MM.1S (cell line): ENCODE data around the gene EVA1A.

Source experiments
- DNase-seq: peaks from one replicate; pipeline ENCODE4 v3.0.0-alpha.2; 2015
- H2AFZ ChIP-seq: fragments of 300-600 bp; sonication (generic); 2 replicates; pipeline ENCODE4 v1.6.0; 2016; ENCODE audit warnings: antibody characterized with exemption, low read length
- H3F3A ChIP-seq: fragments of 300-600 bp; sonication (generic); 2 replicates; pipeline ENCODE4 v1.6.1; 2016; ENCODE audit warnings: mild to moderate bottlenecking, antibody characterized with exemption, low read length, moderate library complexity, mixed read lengths; ENCODE audit not compliant: insufficient read depth
- H3K27ac ChIP-seq: fragments of 300-600 bp; sonication (generic); 2 replicates; pipeline ENCODE4 v1.5.1; 2016; ENCODE audit warnings: mild to moderate bottlenecking, low read length
- H3K27me3 ChIP-seq: fragments of 300-600 bp; sonication (generic); replicated peaks from 2 replicates; pipeline ENCODE4 v1.6.0; 2016; ENCODE audit warnings: low read length; ENCODE audit not compliant: insufficient read depth
- H3K36me3 ChIP-seq: fragments of 300-600 bp; sonication (generic); replicated peaks from 2 replicates; pipeline ENCODE4 v1.6.1; 2016; ENCODE audit warnings: mild to moderate bottlenecking, low read length, mixed read lengths; ENCODE audit not compliant: insufficient read depth
- H3K4me1 ChIP-seq: fragments of 300-600 bp; sonication (generic); 2 replicates; pipeline ENCODE4 v1.6.1; 2016; ENCODE audit warnings: low read length, mixed read lengths
- H3K4me2 ChIP-seq: fragments of 300-600 bp; sonication (generic); 2 replicates; pipeline ENCODE4 v1.6.0; 2016; ENCODE audit warnings: low read depth, low read length
- H3K4me3 ChIP-seq: fragments of 300-600 bp; sonication (generic); 2 replicates; pipeline ENCODE4 v1.5.1; 2016; ENCODE audit warnings: low read length, mixed read lengths
- H3K79me2 ChIP-seq: fragments of 300-600 bp; sonication (generic); 2 replicates; pipeline ENCODE4 v1.6.1; 2016; ENCODE audit warnings: mixed run types, low read length, mixed read lengths
- H3K9ac ChIP-seq: fragments of 300-600 bp; sonication (generic); 2 replicates; pipeline ENCODE4 v1.6.1; 2016; ENCODE audit warnings: low read length, mixed read lengths
- H3K9me2 ChIP-seq: fragments of 300-600 bp; sonication (generic); replicated peaks from 2 replicates; pipeline ENCODE4 v1.6.1; 2016; ENCODE audit warnings: mild to moderate bottlenecking, low read length, mixed read lengths; ENCODE audit not compliant: insufficient read depth
- H3K9me3 ChIP-seq: fragments of 300-600 bp; sonication (generic); replicated peaks from 2 replicates; pipeline ENCODE4 v1.6.1; 2016; ENCODE audit warnings: mild to moderate bottlenecking, low read length, mixed read lengths; ENCODE audit not compliant: insufficient read depth
- H4K20me1 ChIP-seq: fragments of 300-600 bp; sonication (generic); 2 replicates; pipeline ENCODE4 v1.6.1; 2016; ENCODE audit warnings: mild to moderate bottlenecking, low read length, moderate library complexity, mixed read lengths; ENCODE audit not compliant: insufficient read depth
- CTCF ChIP-seq: fragments of 300-600 bp; sonication (generic); IDR thresholded peaks from 2 replicates; pipeline ENCODE4 v1.5.1; 2016; ENCODE audit warnings: antibody characterized with exemption, low read length, mixed read lengths
- EZH2 ChIP-seq: fragments of 300-600 bp; sonication (generic); optimal IDR thresholded peaks from 2 replicates; pipeline ENCODE3; 2017; ENCODE audit warnings: low read depth, mild to moderate bottlenecking, antibody characterized with exemption, low read length, mixed read lengths
- EZH2phosphoT487 ChIP-seq: fragments of 300-600 bp; sonication (generic); IDR thresholded peaks from 2 replicates; pipeline ENCODE4 v1.6.1; 2018; ENCODE audit warnings: antibody characterized with exemption, low read length

Gene EVA1A

GRCh38 chr2:75558136-75558535 is 2.6 kb downstream of the EVA1A start:
- Histone ChIP-seq H3K9ac (no peak overlapping the region), H3K9me2 (no peaks in the 10 kb centered on the region), H3K27ac (no peak overlapping the region), H3K4me2 (no peak overlapping the region), H3F3A (no peaks in the 10 kb centered on the region), H3K9me3 (no peaks in the 10 kb centered on the region), H3K36me3 (no peaks in the 10 kb centered on the region), H3K4me3 (no peak overlapping the region), H3K79me2 (no peaks in the 10 kb centered on the region), H4K20me1 (no peaks in the 10 kb centered on the region), H3K4me1 (no peaks in the 10 kb centered on the region), H2AFZ (no peak overlapping the region), H3K27me3 (no peaks in the 10 kb centered on the region)
- no peak for TF ChIP-seq EZH2phosphoT487
- no peak for TF ChIP-seq EZH2
- no peak for DNase-seq

- Histone ChIP-seq H3K9ac (no peak overlapping the region), H3K9me3 (no peaks in the 10 kb centered on the region), H3K79me2 (no peaks in the 10 kb centered on the region), H3K4me1 (no peaks in the 10 kb centered on the region), H3K27ac (no peak overlapping the region), H4K20me1 (no peaks in the 10 kb centered on the region), H2AFZ (no peak overlapping the region), H3K9me2 (no peaks in the 10 kb centered on the region), H3K36me3 (no peaks in the 10 kb centered on the region), H3K4me2 (no peak overlapping the region), H3K4me3 (no peak overlapping the region), H3K27me3 (no peaks in the 10 kb centered on the region), H3F3A (no peaks in the 10 kb centered on the region)
- TF ChIP-seq EZH2, result no peak
- DNase-seq, result no peak
Measured at GRCh38 chr2:75557474-75558133, 3.1 kb downstream of the EVA1A start.

GRCh38 chr2:75556679-75557366 is 3.9 kb downstream of the EVA1A start:
- TF ChIP-seq EZH2phosphoT487 (no peak), EZH2 (no peak), CTCF (no peak)
- H3K4me3 ChIP-seq, result no peak overlapping the region
- H3K27ac ChIP-seq, result no peak overlapping the region
- no peak overlapping the region for H3K4me2 ChIP-seq
- no peaks in the 10 kb centered on the region for H3K79me2 ChIP-seq
- H2AFZ ChIP-seq, result no peak overlapping the region
- no peaks in the 10 kb centered on the region for H3K9me2 ChIP-seq
- no peak overlapping the region for H3K9ac ChIP-seq
- DNase-seq, result no peak
- no peaks in the 10 kb centered on the region for H4K20me1 ChIP-seq
- H3K4me1 ChIP-seq, result no peaks in the 10 kb centered on the region
- H3K27me3 ChIP-seq, result no peaks in the 10 kb centered on the region
- no peaks in the 10 kb centered on the region for H3K9me3 ChIP-seq
- H3F3A ChIP-seq, result no peaks in the 10 kb centered on the region
- H3K36me3 ChIP-seq, result no peaks in the 10 kb centered on the region

- TF ChIP-seq CTCF, result no peak
- TF ChIP-seq EZH2, result no peak
- TF ChIP-seq EZH2phosphoT487, result no peak
- Histone ChIP-seq H3K27ac (no peak overlapping the region), H2AFZ (no peak overlapping the region), H3K79me2 (no peaks in the 10 kb centered on the region), H3K4me2 (no peak overlapping the region), H3K36me3 (no peaks in the 10 kb centered on the region), H3K27me3 (no peaks in the 10 kb centered on the region), H3K9me2 (no peaks in the 10 kb centered on the region), H3K4me1 (no peaks in the 10 kb centered on the region), H3K9me3 (no peaks in the 10 kb centered on the region), H4K20me1 (no peaks in the 10 kb centered on the region), H3K9ac (no peak overlapping the region), H3F3A (no peaks in the 10 kb centered on the region), H3K4me3 (no peak overlapping the region)
- DNase-seq, result no peak
Measured at GRCh38 chr2:75555701-75556100, 5.0 kb downstream of the EVA1A start.
